Islet of Langerhans (tissue), 1 donor: ENCODE results near the gene WLS.
A peak's percentile ranks its signal among the peaks of the same experiment; 100 is the strongest.
"Not testable (repeated sequence)": the region's sequence is repeated elsewhere in the genome, so short reads cannot be mapped to it uniquely, and the experiment has no call there.

Experiments used
- FAIRE-seq: peaks from one replicate; lab custom pipeline; 2011; peaks lifted over from hg19 to GRCh38; lab: Jason Lieb, UNC

WLS gene

DNA sequence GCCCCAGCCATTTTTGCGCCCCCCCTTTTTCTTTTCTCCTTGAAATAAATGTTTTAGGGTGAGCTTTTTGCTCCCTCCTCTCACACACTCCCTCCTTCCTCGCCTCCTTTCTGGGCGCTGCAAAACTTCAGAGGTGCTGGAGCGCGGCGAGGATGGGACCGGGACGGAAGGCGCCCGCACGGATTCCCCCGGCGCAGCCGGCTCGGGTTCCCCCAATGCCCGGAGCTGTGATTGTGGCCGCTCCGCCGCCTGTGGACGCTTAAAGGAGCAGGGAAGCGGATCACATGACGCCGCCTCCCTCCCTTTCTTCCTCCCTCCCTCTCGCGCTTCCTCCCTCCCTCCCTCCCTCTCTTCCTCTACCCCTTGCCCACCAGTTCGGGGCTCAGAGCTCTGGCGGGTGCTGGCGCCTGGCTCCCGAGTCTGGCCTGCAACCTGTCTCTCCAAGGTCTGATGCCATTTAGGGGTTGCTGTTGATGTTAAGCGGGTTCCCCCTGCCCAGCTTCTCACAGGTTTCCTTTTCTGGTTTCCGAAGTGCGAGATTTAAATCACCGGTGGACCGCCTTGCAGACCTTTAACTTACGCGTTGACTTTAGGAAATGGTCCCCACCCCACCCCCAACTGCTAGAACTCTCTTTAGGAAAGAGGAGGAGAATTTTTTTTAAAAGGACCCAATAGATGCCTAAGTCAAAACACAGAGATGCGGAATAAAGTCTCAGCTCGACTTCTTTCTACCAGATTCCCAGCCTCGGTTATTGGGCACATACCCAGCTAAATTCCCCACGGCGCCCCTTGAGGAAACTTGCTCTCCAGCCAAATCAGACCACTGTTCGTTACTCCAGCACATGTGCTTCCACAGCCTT lies at the start of gene WLS:
Gene WLS, minus strand, starts transcription at position 235 of the 860 bp plus-strand sequence. Its CDS starts 224 bp downstream, at position 11.
- no peak for FAIRE-seq

DNA sequence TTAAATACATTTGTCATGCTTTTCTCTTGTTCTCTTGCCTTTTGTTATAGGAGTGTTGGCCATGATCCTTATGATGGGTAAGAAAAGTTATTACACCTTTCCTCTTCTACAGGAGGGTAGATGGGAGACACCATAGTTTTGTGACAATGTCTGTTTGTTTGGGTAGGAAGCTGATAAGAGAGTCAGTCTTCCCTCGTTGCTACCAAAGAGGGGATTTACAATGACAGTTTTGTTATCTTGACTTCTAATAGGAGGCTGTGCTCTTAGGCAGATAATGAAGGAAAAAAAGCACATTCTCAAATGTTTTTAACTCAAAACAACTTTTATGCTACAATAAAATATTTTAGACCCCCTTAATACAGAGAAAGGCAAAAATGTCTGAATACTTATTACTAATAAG lies 48.0 kb upstream of the WLS start:
- FAIRE-seq = no peak

DNA sequence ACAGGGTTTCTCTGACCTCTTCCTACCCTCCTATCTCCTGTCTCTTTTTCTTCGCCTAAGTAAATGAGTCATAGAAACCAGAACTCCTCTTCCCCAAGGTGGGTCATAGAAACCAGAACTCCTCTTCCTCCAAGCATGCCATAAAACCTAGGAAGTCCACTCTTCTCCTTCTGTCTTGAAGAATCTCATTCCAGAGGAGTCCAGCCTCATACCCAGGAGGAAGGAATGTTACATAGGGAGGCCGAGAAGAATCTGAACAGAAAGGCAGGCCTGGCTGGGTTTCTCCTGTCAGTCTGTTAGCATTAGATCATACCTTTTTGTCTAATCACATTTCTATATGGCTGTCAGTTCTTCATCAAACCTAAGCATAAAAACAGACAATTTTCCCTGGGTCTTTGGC lies 47.5 kb upstream of the WLS start:
- FAIRE-seq = no peak

DNA sequence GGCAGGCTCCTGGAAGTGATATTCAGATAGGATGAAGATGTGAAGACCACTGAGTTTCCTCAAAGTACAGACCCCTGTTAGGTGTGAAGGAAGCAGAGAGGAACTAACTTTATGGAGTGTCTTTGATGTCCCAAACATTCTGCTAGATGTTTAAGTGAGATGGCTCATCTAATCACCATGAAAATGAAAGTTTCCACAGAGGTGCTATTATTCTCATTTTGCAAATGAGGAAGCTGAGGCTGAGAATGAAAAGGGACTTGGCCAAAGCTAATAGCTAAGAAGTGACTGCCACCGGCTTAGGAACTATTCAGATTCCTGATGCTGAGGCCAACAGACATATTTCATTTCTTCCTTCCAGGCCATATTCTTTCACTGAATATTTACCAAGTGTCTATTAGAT lies 45.9 kb upstream of the WLS start:
- no peak for FAIRE-seq

DNA sequence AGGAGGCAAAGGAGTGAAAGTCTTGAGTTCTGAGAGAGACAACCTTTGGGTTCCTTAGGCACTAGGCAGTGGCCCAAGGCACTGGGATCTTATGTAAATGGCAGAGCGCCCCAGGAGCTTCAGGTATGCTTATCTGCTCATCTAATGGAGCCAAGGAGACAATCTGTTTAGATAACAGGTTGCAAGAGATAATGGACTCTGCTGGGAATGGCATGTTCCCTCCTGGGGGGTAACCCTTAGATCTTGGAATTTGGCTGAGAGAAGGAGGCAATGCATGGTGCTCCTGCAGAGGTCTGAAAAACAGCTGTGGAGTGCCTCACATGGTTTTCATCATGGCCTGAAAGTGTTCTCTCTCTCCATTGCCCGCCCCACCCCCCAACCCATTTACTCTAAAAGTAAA lies 44.1 kb upstream of the WLS start:
- FAIRE-seq = no peak

DNA sequence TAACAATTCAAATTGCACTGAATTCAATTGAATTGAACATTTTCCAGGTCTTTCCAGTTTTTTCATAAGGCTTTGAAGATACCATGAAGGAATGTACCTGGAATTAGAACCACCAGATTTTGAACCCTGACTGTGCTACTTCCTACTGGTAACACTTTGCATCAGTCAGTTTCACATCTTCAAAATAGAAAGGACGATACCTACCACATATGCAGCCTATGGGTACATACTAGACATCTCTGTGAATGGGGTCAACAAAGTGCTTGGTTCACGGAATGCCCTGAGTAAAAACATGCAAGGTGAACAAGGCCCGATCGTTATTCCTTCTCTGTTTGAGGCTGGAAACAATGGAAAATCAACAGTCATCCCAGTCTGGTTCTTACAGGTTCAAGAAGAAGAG lies 41.2 kb upstream of the WLS start:
- FAIRE-seq = no peak

DNA sequence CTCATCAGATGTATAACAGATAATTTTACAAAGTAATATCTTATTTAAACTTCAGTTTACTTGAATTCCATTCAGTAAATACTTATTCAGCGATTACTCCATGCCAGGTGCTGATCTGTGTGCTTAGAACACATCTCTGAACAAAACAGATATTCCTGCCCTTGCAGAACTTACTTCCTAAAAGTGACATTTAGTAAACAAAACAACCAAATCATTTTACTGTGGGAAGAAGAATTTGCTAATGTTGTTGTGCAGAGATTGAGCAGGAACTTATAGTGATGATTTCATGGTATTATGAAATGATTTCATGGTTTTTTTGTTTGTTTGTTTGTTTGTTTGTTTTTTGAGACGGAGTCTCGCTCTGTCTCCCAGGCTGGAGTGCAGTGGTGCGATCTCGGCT lies 39.3 kb upstream of the WLS start:
- FAIRE-seq = no peak

DNA sequence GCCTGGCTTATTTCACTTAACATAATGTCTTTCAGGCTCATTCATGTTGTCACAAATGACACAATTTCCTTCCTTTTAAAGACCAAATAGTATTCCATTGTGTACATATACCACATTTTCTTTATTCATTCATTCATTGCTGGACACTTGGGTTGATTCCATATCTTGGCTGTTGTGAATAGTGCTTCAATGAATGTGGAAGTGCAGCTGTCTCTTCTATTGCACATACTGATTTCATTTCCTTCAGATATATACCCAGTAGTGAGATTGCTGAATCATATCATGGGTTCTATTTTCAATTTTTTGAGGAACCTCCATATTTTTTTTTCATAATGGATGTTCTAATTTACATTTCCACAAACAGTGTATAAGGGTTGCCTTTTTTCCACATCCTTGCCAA lies 38.6 kb upstream of the WLS start:
- FAIRE-seq = no peak

DNA sequence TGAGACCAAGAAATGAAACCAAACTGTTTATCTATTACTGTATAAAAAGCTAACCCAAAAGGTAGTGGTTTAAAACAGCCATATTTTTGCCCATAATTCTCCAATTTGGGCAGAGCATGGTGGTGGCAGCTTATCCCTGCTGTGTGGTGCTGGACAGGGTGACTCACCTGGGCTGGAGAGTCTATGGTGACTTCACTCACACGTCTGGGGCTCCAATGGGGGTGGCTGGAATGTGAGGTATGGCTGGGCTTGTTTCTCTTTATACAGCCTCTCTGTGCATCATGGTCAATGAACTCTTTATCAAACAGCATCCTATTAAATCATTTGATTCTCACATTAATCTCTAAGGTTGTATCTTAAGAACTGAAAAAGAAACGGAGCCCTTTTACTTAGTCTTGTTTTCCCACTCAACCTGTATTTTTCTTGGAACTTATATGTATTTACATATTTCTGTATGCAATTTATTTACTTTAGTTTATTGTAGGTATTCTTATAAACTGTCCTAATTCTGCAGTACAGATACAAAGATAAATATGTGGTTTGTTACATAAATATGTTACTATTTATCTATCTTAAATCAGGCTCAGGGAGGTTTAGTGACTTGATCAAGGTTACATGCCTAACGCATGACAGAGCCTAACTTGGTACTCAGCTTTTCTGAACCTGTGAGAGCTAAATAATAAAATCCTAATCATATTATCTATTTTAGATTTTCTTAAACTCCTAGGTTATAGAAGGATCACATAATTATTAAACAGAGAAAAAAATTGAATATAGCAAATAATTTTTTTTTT lies 37.5 kb upstream of the WLS start:
- FAIRE-seq = no peak

DNA sequence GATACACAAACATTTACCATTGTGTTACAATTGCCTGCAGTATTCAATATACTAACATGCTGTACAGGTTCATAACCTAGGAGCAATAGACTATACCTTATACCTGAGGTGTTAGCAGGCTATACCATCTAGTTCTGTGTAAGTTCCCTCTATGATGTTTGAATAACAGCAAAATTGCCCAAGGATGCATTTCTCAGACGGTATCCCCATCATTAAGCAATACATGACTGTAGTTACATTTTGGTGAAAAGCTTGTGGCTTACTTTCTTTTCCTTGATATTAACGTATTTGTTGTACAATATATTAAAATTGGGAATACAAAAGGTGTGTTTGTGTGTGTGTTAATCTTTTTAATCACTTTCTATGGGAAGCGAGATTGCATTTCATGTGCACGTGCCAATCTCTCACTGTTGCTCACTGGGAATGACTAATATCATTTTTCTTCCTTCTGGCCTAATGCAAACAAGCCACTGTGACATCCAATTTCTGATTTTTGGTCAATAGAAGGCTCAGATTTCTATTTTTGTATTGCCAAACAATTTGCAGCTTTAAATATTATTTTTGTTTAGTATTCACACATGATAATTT lies 36.7 kb upstream of the WLS start:
- no peak for FAIRE-seq

DNA sequence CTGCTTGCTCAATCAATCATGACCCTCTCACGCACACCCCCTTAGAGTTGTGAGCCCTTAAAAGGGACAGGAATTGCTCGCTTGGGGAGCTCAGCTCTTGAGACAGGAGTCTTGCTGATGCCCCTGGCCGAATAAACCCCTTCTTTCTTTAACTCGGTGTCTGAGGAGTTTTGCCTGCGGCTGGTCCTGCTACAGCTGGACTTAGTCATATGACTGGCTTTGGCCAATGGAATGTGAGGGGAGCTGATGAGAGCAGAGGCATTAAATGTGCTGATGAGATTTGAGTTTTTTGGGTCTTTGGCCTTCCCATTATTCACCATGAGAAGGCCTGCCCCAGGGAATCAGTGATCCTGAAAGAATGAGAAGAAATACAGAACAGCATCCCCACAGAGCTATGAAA lies 24.5 kb upstream of the WLS start:
- not testable (repeated sequence) for FAIRE-seq

DNA sequence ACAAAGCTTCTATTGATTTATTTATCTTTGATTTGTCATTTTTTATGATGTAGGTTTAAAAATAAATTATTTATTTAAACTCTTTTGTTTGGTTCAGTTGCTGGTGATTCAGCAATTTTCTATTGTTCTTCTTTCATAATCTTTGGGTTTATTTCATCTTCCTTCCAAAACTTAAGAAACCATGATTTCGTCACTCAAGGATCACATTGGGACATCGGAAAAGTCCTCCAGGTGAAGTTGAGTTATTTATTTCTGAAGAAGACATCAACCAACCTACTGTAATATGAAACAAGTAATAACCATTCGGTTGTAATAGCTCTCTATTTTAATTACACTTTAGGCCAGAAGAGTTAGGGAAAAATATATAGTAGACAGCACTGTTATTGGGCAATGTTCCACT lies 23.0 kb upstream of the WLS start:
- no peak for FAIRE-seq

DNA sequence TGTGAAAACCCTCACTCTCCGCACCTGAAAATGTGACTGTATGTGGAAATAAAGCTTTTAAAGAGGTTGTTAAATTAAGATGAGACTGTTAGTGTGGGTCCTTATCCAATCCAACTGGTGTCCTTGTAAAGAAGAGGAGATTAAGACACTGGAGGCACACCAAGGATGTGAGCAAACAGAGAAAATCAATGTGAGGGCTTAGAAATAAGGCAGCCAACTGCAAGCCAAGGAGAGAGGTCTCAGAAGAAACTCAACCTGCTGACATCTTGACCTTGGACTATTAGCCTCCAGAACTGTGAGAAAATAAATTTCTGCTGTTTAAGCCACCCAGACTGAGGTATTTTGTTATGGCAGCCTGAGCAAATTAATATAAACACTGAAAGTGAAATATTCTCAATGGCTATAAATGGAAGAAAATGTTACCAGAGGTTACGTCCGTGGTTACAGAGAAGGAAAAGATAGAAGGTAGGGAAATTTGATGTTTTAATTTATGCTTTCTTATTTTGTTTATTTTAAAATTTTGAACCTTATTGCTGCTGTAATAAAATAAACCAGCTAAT lies 22.4 kb upstream of the WLS start:
- no peak for FAIRE-seq

DNA sequence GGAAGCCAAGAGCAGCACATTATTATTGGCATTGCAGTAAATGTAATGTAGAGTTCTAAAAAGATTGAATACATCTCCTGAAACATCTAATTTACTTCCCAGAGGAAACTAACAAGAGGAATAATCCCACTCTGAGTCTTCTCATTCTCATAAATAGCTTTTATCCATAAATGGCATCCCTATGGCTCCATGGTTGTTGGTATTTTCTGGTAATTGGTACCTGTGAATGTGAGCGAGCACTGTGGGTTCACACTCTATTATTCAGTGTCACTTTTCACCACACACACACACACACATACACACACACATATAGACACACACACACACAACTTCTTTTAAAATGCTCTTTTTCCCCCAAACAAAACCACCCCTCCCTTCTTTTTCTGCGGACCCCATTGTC lies 4.7 kb upstream of the WLS start:
- FAIRE-seq = no peak

DNA sequence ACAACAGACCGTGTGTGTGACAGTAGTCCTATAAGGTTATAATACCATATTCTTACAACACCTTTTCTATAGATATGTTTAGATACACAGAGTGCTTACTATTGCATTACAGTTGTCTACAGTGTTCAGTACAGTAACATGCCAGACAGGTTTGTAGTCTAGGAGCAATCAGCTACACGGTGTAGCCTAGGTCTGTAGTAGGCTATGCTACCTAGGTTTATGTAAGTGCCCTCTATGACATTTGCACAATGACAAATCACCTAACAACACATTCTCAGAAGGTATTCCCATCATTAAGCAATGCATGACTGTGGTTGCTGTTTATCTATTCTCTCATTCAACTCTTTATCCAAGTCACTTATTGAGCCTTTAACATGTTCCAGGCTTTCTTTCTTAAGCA lies 1.8 kb upstream of the WLS start:
- FAIRE-seq = peak; percentile 47

DNA sequence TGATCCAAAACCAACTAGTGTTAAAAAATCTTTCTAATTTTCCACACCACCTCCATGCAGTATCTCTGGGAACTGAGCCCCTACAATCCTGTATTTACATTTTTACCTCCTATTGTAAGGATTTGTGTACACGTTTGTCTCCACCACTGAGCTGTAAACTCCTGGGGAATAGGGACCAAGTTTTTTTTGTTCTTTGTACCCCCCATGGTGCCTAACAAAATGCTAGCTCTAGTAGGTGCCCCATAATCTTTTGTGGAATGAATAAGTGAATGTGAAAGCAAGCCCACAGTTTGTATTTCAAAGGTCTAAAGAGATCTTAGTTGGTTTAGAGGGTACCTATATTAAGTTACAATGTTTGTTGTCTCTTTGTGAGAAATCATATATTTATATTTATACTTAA lies 879 bp upstream of the WLS start:
- FAIRE-seq = no peak

DNA sequence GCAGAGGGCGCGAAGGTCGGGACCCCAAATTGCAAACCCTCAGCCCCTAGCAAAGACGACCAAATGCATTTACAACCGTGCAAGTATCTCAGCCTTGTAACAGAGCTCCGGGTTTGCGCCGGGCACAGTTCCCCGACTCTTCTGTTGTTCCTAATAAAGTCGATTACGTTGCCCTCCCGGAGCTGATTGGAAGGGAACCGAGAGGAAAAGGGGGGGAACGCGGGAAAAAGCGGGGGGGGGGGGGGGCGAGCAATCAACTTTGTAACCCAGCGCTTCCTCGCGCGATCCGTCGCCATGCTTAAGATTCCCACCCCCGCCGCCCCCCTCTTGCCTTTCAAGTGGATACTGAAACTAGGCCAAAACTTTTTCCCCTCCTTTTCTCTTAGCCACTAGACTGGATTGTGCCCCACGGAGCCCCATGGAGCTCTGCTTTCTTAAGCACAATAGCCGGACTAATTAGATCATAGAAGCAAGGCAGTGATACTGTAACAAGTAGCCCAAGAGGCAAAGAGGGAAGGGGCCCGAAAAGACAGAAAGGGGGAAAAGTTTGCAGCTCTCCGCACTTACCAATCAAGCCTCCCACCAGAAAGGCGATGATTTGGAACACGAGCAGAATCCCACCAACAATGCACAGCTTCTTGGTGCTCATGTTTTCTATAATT lies 565 bp downstream of the WLS start:
- FAIRE-seq = no peak

DNA sequence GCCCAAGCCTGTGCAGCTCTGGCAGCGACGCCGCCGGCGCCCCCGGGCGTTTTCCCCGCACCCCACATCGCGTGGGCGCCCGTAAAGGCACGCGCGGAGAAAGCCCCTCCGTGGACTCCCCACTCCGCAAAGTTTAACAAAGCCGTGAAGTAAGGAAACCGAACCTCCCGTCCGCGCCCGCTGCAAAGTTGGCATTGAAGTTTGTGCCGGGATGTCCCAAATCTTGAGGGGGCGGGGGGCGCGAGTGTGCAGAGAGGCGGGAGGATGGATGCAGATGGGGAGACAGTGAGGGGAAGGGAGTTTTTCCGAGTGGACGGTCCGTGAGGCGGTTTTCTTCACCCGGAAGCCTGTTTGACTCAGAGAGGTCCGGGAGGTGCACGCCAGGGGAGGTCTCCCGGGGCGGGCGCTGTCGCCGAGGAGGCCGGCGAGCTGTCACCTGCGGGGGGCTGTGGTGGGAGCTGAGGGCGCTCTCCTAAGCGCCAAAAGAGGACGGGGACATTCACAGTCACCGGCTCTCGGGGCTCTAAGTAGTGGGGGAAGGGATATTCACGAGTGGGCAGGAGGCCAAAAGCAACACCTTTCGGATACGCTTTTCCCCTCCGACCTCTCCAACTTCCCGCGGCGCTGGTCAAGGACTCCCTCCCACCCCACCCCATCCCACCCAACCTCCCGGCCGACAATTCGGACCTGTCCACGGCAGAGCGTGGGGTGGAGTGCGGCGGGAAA lies 1.3 kb downstream of the WLS start:
- FAIRE-seq = no peak

DNA sequence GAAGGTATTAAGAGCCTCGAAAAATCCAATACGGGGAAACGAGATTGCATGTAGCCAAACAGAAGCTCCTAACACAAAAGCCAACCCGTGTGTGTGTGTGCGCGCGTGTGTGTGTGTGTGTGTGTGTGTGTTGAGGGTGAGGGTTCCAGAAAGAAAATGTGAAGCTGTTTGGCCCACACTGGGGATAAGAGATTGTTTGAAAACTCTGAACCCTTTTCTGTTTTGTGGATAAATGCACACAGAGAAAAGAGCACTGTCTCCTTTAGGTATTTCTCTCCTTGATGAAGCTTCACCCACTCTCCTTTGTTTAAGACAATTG lies 1.9 kb downstream of the WLS start:
- FAIRE-seq = no peak

DNA sequence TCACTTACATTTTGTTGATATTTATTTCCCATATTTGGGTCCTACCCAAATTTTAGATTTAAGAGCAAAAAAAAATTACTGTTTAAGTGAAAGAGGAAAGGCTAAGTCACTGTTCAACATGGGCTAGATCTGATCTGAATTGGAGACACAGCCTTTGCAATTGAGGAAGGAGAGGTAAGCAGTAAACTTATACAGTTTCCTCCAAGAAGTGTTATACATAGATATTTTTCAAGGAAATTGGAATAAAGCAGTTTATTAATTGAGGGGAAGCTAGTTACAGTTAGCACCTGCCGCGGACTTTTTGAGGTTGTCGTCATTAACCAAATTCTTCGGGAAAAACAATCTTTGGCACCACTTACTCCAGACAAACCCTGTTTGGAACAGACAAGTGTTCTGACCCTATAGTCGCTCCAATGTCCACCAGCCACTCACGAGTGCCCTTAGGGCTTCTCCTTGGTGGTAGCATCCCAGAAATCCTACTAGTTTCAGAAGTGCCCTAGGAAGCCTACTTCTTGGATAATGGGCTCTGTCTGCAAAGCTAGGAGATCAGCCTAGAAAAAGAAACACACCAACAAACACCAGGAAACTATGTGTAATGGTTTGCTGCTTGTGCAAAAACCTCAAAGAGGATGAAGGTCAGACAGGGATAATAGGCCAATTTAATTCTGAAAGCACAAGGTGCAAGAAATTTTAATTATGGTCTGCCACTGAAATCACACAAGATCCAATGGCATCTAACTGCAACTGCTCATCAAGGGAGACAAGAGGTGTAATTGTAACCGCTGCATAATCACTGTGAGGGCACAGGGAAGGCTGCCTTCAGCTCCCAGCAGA lies 2.5 kb downstream of the WLS start:
- peak; percentile 51 for FAIRE-seq

DNA sequence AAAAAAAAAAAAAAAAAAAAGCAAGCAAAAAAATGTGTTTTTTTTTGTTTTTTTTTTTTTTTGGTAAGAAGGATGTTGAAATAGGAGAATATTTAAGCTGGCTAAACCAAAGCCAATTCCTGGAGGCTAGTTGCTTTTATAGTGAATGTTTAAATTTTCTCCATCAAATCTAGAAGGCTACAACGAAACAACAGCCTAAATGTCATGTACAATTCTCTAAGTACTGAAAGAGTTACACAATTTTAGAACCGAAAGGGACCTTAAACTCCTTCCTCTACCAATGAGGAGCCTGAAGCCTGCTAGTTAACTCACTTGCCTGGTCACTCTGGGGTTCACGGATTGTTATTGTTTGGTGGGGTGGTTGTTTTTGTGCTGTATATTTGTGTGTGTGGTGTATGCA lies 3.5 kb downstream of the WLS start:
- FAIRE-seq = no peak
